IMR-90 (cell line): Measurements from ENCODE around the gene KITLG. TPM values are rescaled to one million over a fixed set of nuclear protein-coding genes. Genes with fewer than 3 reads are reported as not detected.

ENCODE experiments used
- ATAC-seq: fragments of 200-7000 bp; cut with Tn5 transposase; 2 replicates; pipeline ENCODE4 v1.9.1; 2020; ENCODE audit warnings: low read depth, mild to moderate bottlenecking, moderate library complexity
- BruUV-seq: library from RNA; stranded (reverse); fragments of 400-500 nt; replicated peaks from 2 replicates; lab custom pipeline; 2021; lab: Mats Ljungman, UMichigan
- CTCF ChIA-PET: fragments of 300-600 bp; formaldehyde crosslinking; extraction: SDS; loops from one replicate; lab custom pipeline; 2021; ENCODE audit warnings: antibody characterized with exemption; lab: Yijun Ruan, JAX
- POLR2A ChIA-PET: fragments of 300-600 bp; sonication (Branson Sonifier 250); formaldehyde crosslinking; loops from one replicate; lab custom pipeline; 2022; ENCODE audit warnings: antibody characterized with exemption; ENCODE audit not compliant: unreplicated experiment; lab: Charles Lee
- DNase-seq: peaks from one replicate; pipeline ENCODE4 v3.0.0; 2013
- H2AFZ ChIP-seq: replicated peaks from 2 replicates; pipeline ENCODE3; 2013; ENCODE audit warnings: low read length, mild to moderate bottlenecking; ENCODE audit not compliant: poor library complexity
- H2AK5ac ChIP-seq: 2 replicates; pipeline ENCODE4 v1.6.1; 2013; ENCODE audit warnings: low read depth, low read length, inconsistent platforms
- H2AK9ac ChIP-seq: replicated peaks from 2 replicates; pipeline ENCODE3; 2013; ENCODE audit warnings: mild to moderate bottlenecking, low read depth, low read length, moderate library complexity; ENCODE audit not compliant: poor library complexity
- H2BK120ac ChIP-seq: 2 replicates; pipeline ENCODE4 v1.6.1; 2013; ENCODE audit warnings: low read depth, low read length, inconsistent platforms
- H2BK15ac ChIP-seq: 3 replicates; pipeline ENCODE4 v1.6.1; 2013; ENCODE audit warnings: low read depth, low read length, inconsistent platforms
- H2BK20ac ChIP-seq: 2 replicates; pipeline ENCODE4 v1.6.1; 2013; ENCODE audit warnings: low read depth, mild to moderate bottlenecking, inconsistent platforms, low read length, moderate library complexity
- H2BK5ac ChIP-seq: 2 replicates; pipeline ENCODE4 v1.6.1; 2013; ENCODE audit warnings: mild to moderate bottlenecking, low read depth, low read length, inconsistent platforms; ENCODE audit not compliant: poor library complexity, severe bottlenecking
- H3K14ac ChIP-seq: replicated peaks from 2 replicates; pipeline ENCODE4 v1.6.1; 2013; ENCODE audit warnings: low read depth, low read length, inconsistent platforms
- H3K18ac ChIP-seq: 2 replicates; pipeline ENCODE4 v1.6.1; 2013; ENCODE audit warnings: low read depth, low read length, control low read depth
- H3K23ac ChIP-seq: 2 replicates; pipeline ENCODE4 v1.6.1; 2013; ENCODE audit warnings: low read depth, low read length, inconsistent platforms
- H3K27ac ChIP-seq: 2 replicates; pipeline ENCODE4 v1.5.1; 2013; ENCODE audit warnings: mild to moderate bottlenecking, control low read depth, low read length; ENCODE audit not compliant: insufficient read depth
- H3K27me3 ChIP-seq: 2 replicates; pipeline ENCODE4 v1.6.1; 2013; ENCODE audit warnings: low read length; ENCODE audit not compliant: control insufficient read depth, insufficient read depth
- H3K36me3 ChIP-seq: 2 replicates; pipeline ENCODE4 v1.6.1; 2013; ENCODE audit warnings: low read length, mixed read lengths; ENCODE audit not compliant: control insufficient read depth, insufficient read depth
- H3K4ac ChIP-seq: 2 replicates; pipeline ENCODE4 v1.6.1; 2013; ENCODE audit warnings: low read depth, low read length, inconsistent platforms
- H3K4me1 ChIP-seq: 2 replicates; pipeline ENCODE4 v1.6.1; 2013; ENCODE audit warnings: low read length, mixed read lengths; ENCODE audit not compliant: control insufficient read depth, insufficient read depth
- H3K4me2 ChIP-seq: 2 replicates; pipeline ENCODE4 v1.6.1; 2013; ENCODE audit warnings: low read depth, mild to moderate bottlenecking, control low read depth, low read length, moderate library complexity
- H3K4me3 ChIP-seq: 2 replicates; pipeline ENCODE4 v1.5.1; 2013; ENCODE audit warnings: low read depth, mild to moderate bottlenecking, control low read depth, low read length, moderate library complexity; ENCODE audit not compliant: insufficient read depth
- H3K56ac ChIP-seq: 2 replicates; pipeline ENCODE4 v1.6.1; 2013; ENCODE audit warnings: low read length, inconsistent platforms; ENCODE audit not compliant: insufficient read depth; ENCODE audit errors: extremely low read depth
- H3K79me1 ChIP-seq, 2 experiments: 2 replicates each; pipeline ENCODE4 v1.6.1; 2013; ENCODE audit warnings: low read length in 2 of 2, inconsistent platforms in 1 of 2, low read depth in 1 of 2
- H3K9ac ChIP-seq: 2 replicates; pipeline ENCODE4 v1.6.1; 2013; ENCODE audit warnings: low read depth, low read length, control low read depth
- H3K9me1 ChIP-seq: 2 replicates; pipeline ENCODE4 v1.6.1; 2013; ENCODE audit warnings: low read length, inconsistent platforms; ENCODE audit not compliant: insufficient read depth
- H3K9me3 ChIP-seq: 2 replicates; pipeline ENCODE4 v1.6.1; 2013; ENCODE audit warnings: low read length; ENCODE audit not compliant: control insufficient read depth, insufficient read depth
- H4K20me1 ChIP-seq: 2 replicates; pipeline ENCODE4 v1.6.1; 2013; ENCODE audit warnings: low read length, inconsistent platforms; ENCODE audit not compliant: insufficient read depth
- H4K5ac ChIP-seq: 2 replicates; pipeline ENCODE4 v1.6.1; 2013; ENCODE audit warnings: mild to moderate bottlenecking, low read depth, low read length, control low read depth
- H4K8ac ChIP-seq, 2 experiments: 2 replicates each; pipeline ENCODE4 v1.6.1; 2013; ENCODE audit warnings: low read depth in 2 of 2, low read length in 2 of 2, control low read depth in 1 of 2, inconsistent platforms in 1 of 2
- H4K91ac ChIP-seq: 2 replicates; pipeline ENCODE4 v1.6.1; 2013; ENCODE audit warnings: low read depth, low read length, inconsistent platforms; ENCODE audit not compliant: insufficient read depth
- BHLHE40 ChIP-seq: fragments of 150-350 bp; IDR thresholded peaks from 2 replicates; pipeline ENCODE4 v1.6.1; 2016; ENCODE audit warnings: mild to moderate bottlenecking, low read depth, low read length
- CEBPB ChIP-seq: IDR thresholded peaks from 2 replicates; pipeline ENCODE4 v1.6.1; 2012; ENCODE audit warnings: low read depth, low read length, improper control_type of control experiment
- CTCF ChIP-seq: conservative IDR thresholded peaks from 2 replicates; pipeline ENCODE4 v1.5.1; 2012; ENCODE audit warnings: mild to moderate bottlenecking, low read depth, low read length, improper control_type of control experiment
- ELK1 ChIP-seq: fragments of 150-350 bp; IDR thresholded peaks from 2 replicates; pipeline ENCODE4 v1.6.1; 2016; ENCODE audit warnings: low read depth, mild to moderate bottlenecking, low read length, moderate library complexity, borderline replicate concordance
- FOS ChIP-seq: fragments of 150-350 bp; IDR thresholded peaks from 2 replicates; pipeline ENCODE4 v1.6.1; 2016; ENCODE audit warnings: low read depth, low read length
- MAFK ChIP-seq: IDR thresholded peaks from 2 replicates; pipeline ENCODE4 v1.6.1; 2012; ENCODE audit warnings: low read depth, low read length, improper control_type of control experiment
- MXI1 ChIP-seq: IDR thresholded peaks from 2 replicates; pipeline ENCODE4 v1.6.1; 2012; ENCODE audit warnings: low read depth, mild to moderate bottlenecking, low read length, moderate library complexity, borderline replicate concordance
- NFE2L2 ChIP-seq: fragments of 150-350 bp; IDR thresholded peaks from 2 replicates; pipeline ENCODE4 v1.6.1; 2016; ENCODE audit warnings: low read depth, mild to moderate bottlenecking, low read length
- POLR2A ChIP-seq: IDR thresholded peaks from 2 replicates; pipeline ENCODE4 v1.6.1; 2012; ENCODE audit warnings: mild to moderate bottlenecking, low read depth, low read length
- RAD21 ChIP-seq: IDR thresholded peaks from 2 replicates; pipeline ENCODE4 v1.6.1; 2012; ENCODE audit warnings: low read length, improper control_type of control experiment
- RCOR1 ChIP-seq: IDR thresholded peaks from 2 replicates; pipeline ENCODE4 v1.6.1; 2012; ENCODE audit warnings: mild to moderate bottlenecking, low read length, improper control_type of control experiment; ENCODE audit not compliant: insufficient replicate concordance
- RFX5 ChIP-seq: IDR thresholded peaks from 2 replicates; pipeline ENCODE4 v1.8.0; 2012; ENCODE audit warnings: low read depth, mild to moderate bottlenecking, low read length, moderate library complexity
- SMC3 ChIP-seq: fragments of 150-350 bp; IDR thresholded peaks from 2 replicates; pipeline ENCODE4 v1.6.1; 2016; ENCODE audit warnings: low read depth, mild to moderate bottlenecking, antibody characterized with exemption, low read length, moderate library complexity
- USF2 ChIP-seq: fragments of 150-350 bp; IDR thresholded peaks from 2 replicates; pipeline ENCODE4 v1.6.1; 2017; ENCODE audit warnings: mild to moderate bottlenecking, antibody characterized with exemption, low read length, low read depth
- WGBS, 2 experiments: methylation state at CpG; one replicate each; pipeline versions ENCODE4 v1.1.5 to v1.1.7; 2013; ENCODE audit warnings: missing lambda C conversion rate in 2 of 2; ENCODE audit not compliant: insufficient read length in 1 of 2; ENCODE audit errors: extremely low coverage in 2 of 2; 5-methylcytosine and 5-hydroxymethylcytosine counted together
- dilution Hi-C: fragments of 300-500 bp; cut with HindIII; formaldehyde crosslinking; loops from one replicate; pipeline ENCODE4 v1.14.3; 2018; ENCODE audit warnings: low sequenced_read_pairs; ENCODE audit not compliant: unreplicated experiment
- in situ Hi-C: fragments of 300-500 bp; cut with MboI; formaldehyde crosslinking; loops from 3 replicates; pipeline ENCODE4 v1.14.3; 2019; ENCODE audit warnings: low sequenced_read_pairs, inconsistent platforms, mixed read lengths
- intact Hi-C: fragments of 100-400 bp; cut with micrococcal nuclease; formaldehyde crosslinking; loops from 2 replicates; pipeline ENCODE4 v1.10.0; 2022
- polyA plus RNA-seq, 3 experiments: library from polyadenylated mRNA; depleted of rRNA; stranded (reverse); fragments of >200 nt; gene quantifications; 2 replicates each; pipeline ENCODE4 v1.2.3, GENCODE V29; 2012; ENCODE audit warnings: low replicate concordance in 1 of 3
- total RNA-seq: library from RNA; depleted of rRNA; stranded (reverse); fragments of >200 nt; gene quantifications from 2 replicates; pipeline ENCODE4 v1.2.3, GENCODE V29; 2012

The KITLG gene
- total and polyA plus RNA-seq, 2 of the 4 experiments (the other 2 are of a cell fraction) = 14.5 to 87.5 TPM

- TF ChIP-seq RCOR1 (no peak), MXI1 (no peak), POLR2A (no peak)
These were observed 57.3 kb downstream of the KITLG start (continued) for GRCh38 chr12:88522961-88523360.

- Histone ChIP-seq H2BK20ac (0 out of 2 replicates have a peak overlapping the region, but pooled peaks have one; percentile 32), H3K4ac (no peak overlapping the region), H3K36me3 (no peaks in the 10 kb centered on the region; the same call in 1 of the 2 replicates), H2AK9ac (no peak overlapping the region), H3K14ac (no peak overlapping the region), H4K20me1 (no peaks in the 10 kb centered on the region), H3K56ac (no peak overlapping the region), H4K91ac (no peak overlapping the region), H3K9ac (no peak overlapping the region), H3K4me2 (peak overlapping the region; percentile 53; the same call in 1 of the 2 replicates), H3K18ac (no peak overlapping the region), H3K27ac (no peak overlapping the region), H2BK5ac (peak overlapping the region; percentile 10), H3K79me1 (peaks cover 5 to 32% of the 10 kb centered on the region in 2 experiments), H4K5ac (no peak overlapping the region), H2BK120ac (no peak overlapping the region), H3K9me1 (peaks cover 4% of the 10 kb centered on the region; the same call in 1 of the 2 replicates), H2AK5ac (no peak overlapping the region), H3K4me3 (no peak overlapping the region), H2BK15ac (no peak overlapping the region), H3K9me3 (no peaks in the 10 kb centered on the region), H4K8ac (no peak overlapping the region), H3K27me3 (no peaks in the 10 kb centered on the region), H2AFZ (no peak overlapping the region), H3K4me1 (no peaks in the 10 kb centered on the region), H3K23ac (no peak overlapping the region)
- POLR2A ChIA-PET = interaction anchor here (0.6 kb wide), 1 partner anchor 9 kb away, joined by 3 read pairs; no protein-coding TSS in a partner anchor
- dilution Hi-C loops (no loop called here), intact Hi-C loops (loop anchor here (10.0 kb wide), 1 partner anchor 186 kb away; no protein-coding TSS in a partner anchor), in situ Hi-C loops (no loop called here)
- DNase-seq = no peak
- no TSS peak for BruUV-seq
- no CpG with 5 or more reads among the region's 2 CpGs for WGBS, 2 experiments
- peak; percentile 24; the same call in 1 of the 2 replicates for ATAC-seq
- CTCF ChIA-PET = no interaction called here
- TF ChIP-seq MXI1 (no peak), BHLHE40 (no peak), SMC3 (no peak), ELK1 (no peak), FOS (no peak), CEBPB (no peak), POLR2A (no peak), RFX5 (no peak), RCOR1 (no peak), USF2 (no peak), CTCF (no peak), NFE2L2 (no peak), RAD21 (no peak), MAFK (no peak)
These were observed 59.8 kb downstream of the KITLG start for GRCh38 chr12:88520436-88520820.
